Stimulated activated memory B cell treated with anti-CD40 and anti-IgM and Interleukin-4, amounts not matched to agents 10 μg/mL and 1 μg/mL and 100 μg/mL, for 72 hours (primary cell): ENCODE results near the gene HNRNPL.
"Not testable (repeated sequence)": the region's sequence is repeated elsewhere in the genome, so short reads cannot be mapped to it uniquely, and the experiment has no call there.

Experiments
- ATAC-seq: fragments of 150-1000 bp; cut with Tn5 transposase; 2 replicates; pipeline ENCODE4 v1.10.0; 2021
- H3K27ac Mint-ChIP-seq: one replicate; pipeline ENCODE4 v1.8.0; 2022; ENCODE audit warnings: mild to moderate bottlenecking, mixed read lengths
- H3K27me3 Mint-ChIP-seq: one replicate; pipeline ENCODE4 v1.8.0; 2022; ENCODE audit warnings: mixed read lengths
- H3K36me3 Mint-ChIP-seq: one replicate; pipeline ENCODE4 v1.8.0; 2022; ENCODE audit warnings: mixed read lengths
- H3K4me1 Mint-ChIP-seq: one replicate; pipeline ENCODE4 v1.8.0; 2022; ENCODE audit warnings: mixed read lengths
- H3K4me3 Mint-ChIP-seq: one replicate; pipeline ENCODE4 v1.8.0; 2022; ENCODE audit warnings: mild to moderate bottlenecking, moderate library complexity, mixed read lengths
- H3K9me3 Mint-ChIP-seq: one replicate; pipeline ENCODE4 v1.8.0; 2022; ENCODE audit warnings: mixed read lengths

HNRNPL gene

DNA sequence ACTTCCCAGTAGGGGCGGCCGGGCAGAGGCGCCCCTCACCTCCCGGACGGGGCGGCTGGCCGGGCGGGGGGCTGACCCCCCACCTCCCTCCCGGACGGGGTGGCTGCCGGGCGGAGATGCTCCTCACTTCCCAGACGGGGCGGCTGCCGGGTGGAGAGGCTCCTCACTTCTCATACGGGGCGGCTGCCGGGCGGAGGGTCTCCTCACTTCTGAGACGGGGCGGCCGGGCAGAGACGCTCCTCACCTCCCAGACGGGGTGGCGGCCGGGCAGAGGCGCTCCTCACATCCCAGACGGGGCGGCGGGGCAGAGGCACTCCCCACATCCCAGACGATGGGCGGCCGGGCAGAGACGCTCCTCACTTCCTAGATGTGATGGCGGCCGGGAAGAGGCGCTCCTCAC is 6.0 kb upstream of the HNRNPL start:
- ATAC-seq, H3K9me3 Mint-ChIP-seq, H3K27me3 Mint-ChIP-seq, H3K4me3 Mint-ChIP-seq, H3K27ac Mint-ChIP-seq, H3K36me3 Mint-ChIP-seq: not testable (repeated sequence)
- peaks cover 56% of the 10 kb centered on the region for H3K4me1 Mint-ChIP-seq

DNA sequence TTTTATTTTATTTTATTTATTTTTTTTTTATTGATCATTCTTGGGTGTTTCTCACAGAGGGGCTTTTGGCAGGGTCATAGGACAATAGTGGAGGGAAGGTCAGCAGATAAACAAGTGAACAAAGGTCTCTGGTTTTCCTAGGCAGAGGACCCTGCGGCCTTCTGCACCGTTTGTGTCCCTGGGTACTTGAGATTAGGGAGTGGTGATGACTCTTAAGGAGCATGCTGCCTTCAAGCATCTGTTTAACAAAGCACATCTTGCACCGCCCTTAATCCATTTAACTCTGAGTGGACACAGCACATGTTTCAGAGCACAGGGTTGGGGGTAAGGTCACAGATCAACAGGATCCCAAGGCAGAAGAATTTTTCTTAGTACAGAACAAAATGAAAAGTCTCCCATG is 5.2 kb upstream of the HNRNPL start:
- H3K36me3 Mint-ChIP-seq, H3K9me3 Mint-ChIP-seq, H3K4me3 Mint-ChIP-seq, ATAC-seq, H3K27me3 Mint-ChIP-seq, H3K27ac Mint-ChIP-seq: not testable (repeated sequence)
- peaks cover 51% of the 10 kb centered on the region for H3K4me1 Mint-ChIP-seq

DNA sequence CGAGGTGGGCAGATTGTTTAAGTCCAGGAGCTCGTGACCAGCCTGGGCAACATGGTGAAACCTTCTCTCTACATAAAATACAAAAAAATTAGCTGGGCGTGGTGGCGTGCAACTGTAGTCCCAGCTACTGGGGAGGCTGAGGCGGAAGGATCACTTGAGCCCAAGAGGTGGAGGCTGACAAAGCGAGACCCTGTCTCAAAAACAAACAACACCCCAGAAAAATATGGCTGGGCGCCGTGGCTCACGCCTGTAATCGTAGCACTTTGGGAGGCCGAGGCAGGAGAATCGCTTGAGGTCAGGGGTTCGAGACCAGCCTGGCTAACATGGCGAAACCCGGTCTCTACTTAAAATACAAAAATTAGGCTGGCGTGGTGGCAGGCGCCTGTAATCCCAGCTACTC is 3.4 kb upstream of the HNRNPL start:
- Mint-ChIP-seq H3K27me3 (no peaks in the 10 kb centered on the region), H3K4me3 (peak overlapping the region; percentile 92), H3K27ac (peak overlapping the region; percentile 97), H3K4me1 (peaks cover 48% of the 10 kb centered on the region), H3K36me3 (peaks cover 10% of the 10 kb centered on the region), H3K9me3 (no peaks in the 10 kb centered on the region)
- ATAC-seq: no peak

DNA sequence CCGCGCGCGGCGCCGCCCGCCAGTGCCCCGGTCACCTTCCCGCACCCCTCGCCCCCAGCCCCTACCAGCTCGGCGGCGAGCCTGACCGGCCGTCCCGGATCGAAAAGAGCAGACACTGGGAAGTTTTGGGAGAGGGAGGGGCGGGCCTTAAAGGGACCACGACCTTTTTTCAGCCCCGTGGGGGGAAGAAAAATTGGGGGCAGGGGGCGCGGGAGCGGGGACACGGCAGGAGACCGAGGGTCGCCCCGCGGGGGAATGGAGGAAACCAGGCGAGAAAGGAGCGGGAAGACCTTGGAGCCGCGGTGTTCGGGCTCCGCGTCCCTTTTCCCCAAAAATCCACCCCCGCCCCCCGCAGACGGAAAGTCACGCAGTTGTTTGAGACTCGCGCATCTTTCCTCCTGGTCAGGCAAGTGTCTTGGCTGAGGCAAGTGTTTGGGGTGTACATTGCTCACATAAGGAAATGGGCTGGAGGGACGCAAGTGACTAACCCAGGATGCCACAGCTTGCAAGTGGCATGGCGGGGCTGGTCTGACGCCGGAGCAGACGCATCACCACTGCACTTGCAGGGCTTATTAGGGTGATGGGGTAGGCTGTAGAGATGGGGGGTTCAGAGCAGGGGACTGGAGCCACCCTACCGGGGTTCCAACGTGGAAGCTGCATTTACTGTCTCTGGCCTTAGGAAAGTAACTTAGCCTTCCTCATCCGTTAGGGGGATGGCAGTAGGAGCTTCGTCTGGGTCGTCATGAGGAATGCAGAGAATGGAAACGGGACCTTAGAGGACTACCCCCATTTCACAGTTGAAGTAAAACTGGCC is 2.7 kb upstream of the HNRNPL start:
- Mint-ChIP-seq H3K9me3 (no peaks in the 10 kb centered on the region), H3K4me3 (peak overlapping the region; percentile 92), H3K36me3 (peaks cover 17% of the 10 kb centered on the region), H3K27me3 (no peaks in the 10 kb centered on the region), H3K4me1 (peaks cover 48% of the 10 kb centered on the region), H3K27ac (peak overlapping the region; percentile 97)
- ATAC-seq: no peak

DNA sequence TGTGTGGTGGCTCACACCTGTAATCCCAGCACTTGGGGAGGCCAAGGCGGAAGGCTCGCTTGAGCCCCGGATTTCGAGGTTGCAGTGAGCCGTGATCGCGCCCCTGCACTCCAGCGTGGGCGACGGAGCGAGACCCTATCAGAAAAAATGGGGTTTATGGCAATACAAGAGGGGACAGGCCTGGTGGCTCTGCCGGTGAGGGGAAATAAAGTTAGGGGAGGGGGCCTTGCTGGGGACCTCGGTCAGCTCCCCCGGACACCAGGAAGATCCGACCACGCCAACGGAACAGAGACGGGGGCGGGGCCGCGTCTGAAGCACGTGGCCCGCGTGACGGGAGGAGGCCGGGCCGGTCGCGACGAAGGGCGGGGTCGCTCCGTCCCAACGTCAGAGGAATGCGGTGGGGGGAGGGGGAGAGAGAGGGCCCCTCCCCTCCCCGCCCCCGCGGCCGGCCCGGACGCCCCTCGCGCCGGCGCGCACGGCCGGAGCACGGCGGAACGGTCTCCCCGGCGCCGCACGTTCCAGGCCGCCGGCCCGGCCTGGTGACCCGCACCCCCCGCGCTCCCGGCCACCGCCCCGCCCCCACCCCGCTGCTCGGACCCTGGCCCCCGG is 1.9 kb upstream of the HNRNPL start:
- Mint-ChIP-seq H3K4me1 (peaks cover 42% of the 10 kb centered on the region), H3K27ac (peak overlapping the region; percentile 97), H3K4me3 (peak overlapping the region; percentile 93), H3K36me3 (peaks cover 23% of the 10 kb centered on the region), H3K27me3 (no peaks in the 10 kb centered on the region), H3K9me3 (no peaks in the 10 kb centered on the region)
- peak; percentile 49 for ATAC-seq

DNA sequence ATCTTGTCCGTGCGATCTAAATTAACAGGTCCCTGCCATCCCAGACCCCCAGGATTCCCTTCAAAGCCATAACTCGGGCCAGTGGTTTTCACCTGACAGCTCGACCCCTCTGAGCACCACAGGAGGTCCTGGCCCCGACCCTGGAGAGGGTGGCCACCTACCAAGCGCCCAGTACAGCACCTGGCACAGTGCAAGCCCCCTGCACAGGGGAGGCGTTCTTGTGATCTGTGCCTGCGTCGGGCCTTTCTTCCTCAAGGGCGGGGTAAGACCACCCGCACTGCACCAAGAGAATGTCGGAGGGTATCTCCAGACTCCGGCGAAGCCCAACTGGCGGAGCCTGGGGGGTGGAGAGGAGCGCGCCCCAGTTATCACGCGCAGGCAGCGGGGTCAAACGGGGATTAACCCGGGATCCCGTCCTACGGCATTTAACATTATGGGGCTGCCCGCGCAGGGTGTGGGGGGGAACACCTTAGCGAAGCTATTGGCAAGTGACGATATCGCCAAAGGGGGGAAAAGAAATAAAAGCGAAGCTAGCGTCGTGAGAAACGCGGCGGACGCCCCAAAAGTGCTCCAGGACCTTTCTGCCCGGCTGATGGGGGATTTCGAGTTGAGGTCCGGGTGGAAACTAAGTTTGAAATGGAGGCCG is 1.3 kb upstream of the HNRNPL start:
- ATAC-seq: no peak
- no peaks in the 10 kb centered on the region for H3K27me3 Mint-ChIP-seq
- peak overlapping the region; percentile 93 for H3K4me3 Mint-ChIP-seq
- peaks cover 38% of the 10 kb centered on the region for H3K4me1 Mint-ChIP-seq
- H3K9me3 Mint-ChIP-seq: no peaks in the 10 kb centered on the region
- H3K36me3 Mint-ChIP-seq: peaks cover 27% of the 10 kb centered on the region
- peak overlapping the region; percentile 97 for H3K27ac Mint-ChIP-seq

DNA sequence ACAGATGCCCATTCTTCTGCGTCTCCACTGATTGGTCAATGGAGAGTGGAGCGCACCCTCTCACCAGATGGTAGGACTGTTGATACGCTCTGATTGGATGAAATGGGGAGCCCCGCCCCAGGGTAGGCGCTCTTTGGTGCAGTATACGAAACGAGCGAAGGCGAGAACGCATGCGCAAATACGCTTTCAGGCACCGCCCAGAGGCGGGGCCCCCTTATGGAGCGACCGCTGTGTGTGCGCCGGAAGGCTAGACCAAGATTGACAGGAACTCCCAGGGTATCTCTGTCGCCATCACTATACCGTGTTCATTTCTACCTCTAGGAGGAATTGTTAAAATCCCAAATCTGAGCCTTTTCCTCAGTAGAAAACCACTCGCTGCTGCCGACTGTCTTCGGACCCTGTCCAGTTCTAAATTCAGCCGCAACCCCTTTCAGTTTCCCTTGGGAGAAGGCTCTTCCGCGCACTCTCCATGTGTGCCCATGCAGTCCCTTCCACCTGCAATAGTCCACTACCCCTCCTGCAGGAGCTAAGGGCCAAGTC is 720 bp upstream of the HNRNPL start:
- peak overlapping the region; percentile 93 for H3K4me3 Mint-ChIP-seq
- peaks cover 33% of the 10 kb centered on the region for H3K36me3 Mint-ChIP-seq
- ATAC-seq: peak; percentile 89
- H3K27me3 Mint-ChIP-seq: no peaks in the 10 kb centered on the region
- H3K27ac Mint-ChIP-seq: peak overlapping the region; percentile 97
- H3K9me3 Mint-ChIP-seq: no peaks in the 10 kb centered on the region
- peaks cover 43% of the 10 kb centered on the region for H3K4me1 Mint-ChIP-seq

DNA sequence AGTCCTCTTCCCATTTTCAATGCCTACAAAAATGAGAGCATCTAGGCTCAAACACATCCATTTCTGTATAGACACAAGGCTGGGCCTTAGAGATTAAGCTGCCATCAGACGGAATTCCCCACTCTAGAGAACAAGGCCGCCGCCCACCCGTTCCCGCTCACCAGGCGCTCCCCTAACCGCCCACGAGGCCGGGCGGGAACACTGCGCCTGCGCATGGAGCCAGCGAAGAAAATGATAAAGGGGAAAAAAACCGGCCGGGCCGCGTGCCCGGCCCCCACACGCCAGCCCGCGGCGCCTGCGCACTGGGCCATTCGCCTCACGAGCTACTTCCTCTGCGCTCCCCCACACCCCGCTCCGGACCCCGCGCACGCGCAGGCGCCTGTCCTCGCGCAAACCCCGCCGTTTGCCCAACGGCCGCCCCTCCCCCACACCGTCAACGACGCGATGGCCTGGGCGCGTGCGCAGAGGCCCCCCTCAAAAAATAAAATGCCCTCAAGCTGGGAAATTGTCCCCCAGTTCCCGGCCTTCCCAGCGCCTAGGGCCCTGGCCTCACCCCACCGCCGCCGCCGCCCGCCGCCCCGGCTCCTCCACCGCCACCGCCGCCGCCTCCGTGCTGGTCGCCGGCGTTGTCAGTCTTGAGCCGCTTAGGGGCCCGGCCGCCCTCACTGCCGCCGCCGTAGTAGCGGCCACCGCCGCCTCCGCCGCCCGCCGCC is 483 bp downstream of the HNRNPL start:
- peaks cover 45% of the 10 kb centered on the region for H3K36me3 Mint-ChIP-seq
- H3K27me3 Mint-ChIP-seq: no peaks in the 10 kb centered on the region
- H3K27ac Mint-ChIP-seq: peak overlapping the region; percentile 97
- no peaks in the 10 kb centered on the region for H3K9me3 Mint-ChIP-seq
- peaks cover 55% of the 10 kb centered on the region for H3K4me1 Mint-ChIP-seq
- ATAC-seq: peak; percentile 46
- peak overlapping the region; percentile 93 for H3K4me3 Mint-ChIP-seq

DNA sequence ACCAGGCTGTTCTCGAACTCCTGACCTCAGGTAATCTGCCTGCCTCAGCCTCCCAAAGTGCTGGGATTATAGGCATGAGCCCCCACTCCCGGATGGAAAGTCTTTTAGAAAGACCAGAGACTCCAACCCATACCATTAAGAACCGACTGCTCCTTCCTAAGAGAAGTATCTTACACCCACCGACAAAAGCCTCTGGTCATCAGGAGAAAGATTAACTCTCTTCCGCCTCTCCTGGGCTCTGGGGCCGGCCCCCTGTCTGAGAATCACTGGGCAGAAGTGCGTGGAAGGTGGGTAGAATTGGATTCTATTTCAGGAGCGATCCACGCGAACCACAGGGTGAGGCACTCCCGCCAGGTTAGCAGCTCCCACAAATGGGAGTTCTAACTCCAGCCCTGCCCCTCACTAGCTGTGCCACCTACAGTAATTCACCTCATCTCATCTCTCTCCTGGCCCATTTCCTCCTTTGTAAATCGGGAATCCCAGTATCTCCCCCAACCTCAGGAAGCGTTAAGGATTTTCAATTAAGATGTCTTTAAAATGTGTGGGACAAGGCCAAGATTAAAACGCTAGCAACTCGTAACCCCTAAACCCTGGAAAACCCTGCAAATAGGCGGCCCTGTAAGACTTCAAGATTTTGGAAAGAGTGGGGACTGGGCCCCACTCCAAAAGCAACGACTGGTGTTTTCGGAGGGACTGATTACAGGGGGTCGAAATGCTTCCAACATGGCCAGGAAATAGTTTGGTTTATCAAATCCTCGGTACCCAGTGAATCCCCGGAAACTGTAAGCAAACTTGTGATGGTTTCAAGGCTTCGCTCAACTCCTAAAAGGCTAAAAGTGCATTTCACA is 1.3 kb downstream of the HNRNPL start:
- Mint-ChIP-seq H3K36me3 (peaks cover 53% of the 10 kb centered on the region), H3K27me3 (no peaks in the 10 kb centered on the region)
- no peak for ATAC-seq

DNA sequence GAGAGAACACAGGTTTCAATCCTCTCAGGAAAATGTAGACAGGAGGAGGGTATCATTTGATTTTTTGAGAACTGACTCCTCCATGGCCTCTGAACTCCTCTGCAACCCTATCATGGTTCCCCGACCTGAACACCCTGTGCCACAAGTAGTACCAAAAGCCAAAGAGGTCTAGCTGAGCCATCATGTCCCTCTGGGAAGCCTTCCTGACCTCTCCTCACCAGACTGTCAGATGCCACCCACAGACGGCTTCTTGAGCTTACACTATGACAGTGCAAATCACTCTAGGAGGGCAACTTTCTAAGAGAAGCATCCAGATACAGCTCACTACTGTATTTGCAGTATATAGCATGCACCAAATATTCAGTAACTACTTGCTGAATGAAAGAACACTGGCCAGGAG is 3.7 kb downstream of the HNRNPL start:
- Mint-ChIP-seq H3K36me3 (peaks cover 73% of the 10 kb centered on the region), H3K27me3 (no peaks in the 10 kb centered on the region), H3K4me3 (no peak overlapping the region), H3K27ac (no peak overlapping the region), H3K4me1 (peaks cover 68% of the 10 kb centered on the region), H3K9me3 (no peaks in the 10 kb centered on the region)
- ATAC-seq: no peak

More for the DNA sequence above, 1.3 kb downstream of the HNRNPL start:
- peaks cover 63% of the 10 kb centered on the region for H3K4me1 Mint-ChIP-seq
- H3K9me3 Mint-ChIP-seq: no peaks in the 10 kb centered on the region
- peak overlapping the region; percentile 97 for H3K27ac Mint-ChIP-seq
- peak overlapping the region; percentile 93 for H3K4me3 Mint-ChIP-seq

DNA sequence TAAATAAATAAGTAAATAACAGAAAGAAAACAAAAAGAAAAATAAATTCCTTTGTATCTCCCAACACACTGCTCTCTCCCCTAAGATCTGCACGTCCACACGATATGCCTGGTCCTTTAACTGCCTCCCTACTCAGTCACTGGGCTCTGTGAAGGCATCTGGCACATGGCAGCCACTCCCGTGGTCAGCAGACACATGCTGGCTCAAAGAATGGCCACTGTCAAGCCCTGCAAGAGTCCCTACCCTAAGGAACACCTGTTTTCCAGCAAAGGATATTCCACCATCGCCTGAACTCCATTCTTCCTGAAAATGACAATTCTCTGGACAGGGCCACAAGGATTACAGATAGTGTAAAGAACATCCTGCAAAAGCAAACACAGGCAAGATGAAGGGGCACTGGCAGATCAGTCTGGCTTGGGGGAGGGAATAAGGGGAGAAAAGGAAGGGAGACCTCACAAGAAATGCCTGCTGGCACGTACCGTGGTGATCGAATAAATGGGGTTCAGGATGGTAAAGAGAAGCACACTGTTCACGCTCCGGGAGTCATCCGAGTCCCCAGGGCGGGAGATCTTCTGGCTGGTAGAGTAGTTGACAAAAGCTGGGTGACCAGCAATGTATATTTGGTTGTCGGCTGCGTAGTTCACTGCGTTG is 4.3 kb downstream of the HNRNPL start:
- ATAC-seq: no peak
- no peak overlapping the region for H3K27ac Mint-ChIP-seq
- no peak overlapping the region for H3K4me3 Mint-ChIP-seq
- no peaks in the 10 kb centered on the region for H3K27me3 Mint-ChIP-seq
- peaks cover 69% of the 10 kb centered on the region for H3K4me1 Mint-ChIP-seq
- H3K9me3 Mint-ChIP-seq: no peaks in the 10 kb centered on the region
- H3K36me3 Mint-ChIP-seq: peaks cover 79% of the 10 kb centered on the region

DNA sequence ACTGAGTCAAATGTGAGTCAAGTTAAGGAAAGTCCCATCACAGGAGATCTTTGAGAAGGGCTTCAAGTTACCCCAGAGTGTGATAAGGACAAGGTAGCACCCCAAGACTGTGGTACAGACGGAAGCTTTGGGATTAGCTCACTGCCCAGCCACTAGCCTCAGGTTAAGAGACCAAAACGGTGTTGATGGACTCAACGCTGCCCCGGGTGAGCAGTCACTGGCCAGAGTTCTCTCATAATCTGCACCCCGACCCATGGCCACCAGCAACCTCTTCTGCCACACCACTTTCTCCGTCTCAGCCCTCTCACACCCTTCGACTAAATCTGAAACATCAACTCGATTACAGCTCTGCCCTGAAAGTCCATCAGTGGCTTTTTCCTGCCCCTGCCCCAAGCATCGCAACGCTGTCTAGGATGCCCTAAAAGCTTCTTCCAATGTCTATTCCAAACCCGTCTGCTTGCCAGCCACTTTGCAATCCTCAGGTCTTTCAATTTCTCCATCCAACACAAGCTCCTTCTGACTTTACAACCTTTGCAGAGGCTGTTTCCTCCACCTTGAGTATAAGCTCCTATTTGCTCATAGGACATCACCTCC is 5.6 kb downstream of the HNRNPL start:
- ATAC-seq: no peak
- peak overlapping the region; percentile 68 for H3K27ac Mint-ChIP-seq
- no peaks in the 10 kb centered on the region for H3K9me3 Mint-ChIP-seq
- H3K4me3 Mint-ChIP-seq: peak overlapping the region; percentile 25
- H3K27me3 Mint-ChIP-seq: no peaks in the 10 kb centered on the region
- H3K4me1 Mint-ChIP-seq: peaks cover 78% of the 10 kb centered on the region
- H3K36me3 Mint-ChIP-seq: peaks cover 92% of the 10 kb centered on the region

DNA sequence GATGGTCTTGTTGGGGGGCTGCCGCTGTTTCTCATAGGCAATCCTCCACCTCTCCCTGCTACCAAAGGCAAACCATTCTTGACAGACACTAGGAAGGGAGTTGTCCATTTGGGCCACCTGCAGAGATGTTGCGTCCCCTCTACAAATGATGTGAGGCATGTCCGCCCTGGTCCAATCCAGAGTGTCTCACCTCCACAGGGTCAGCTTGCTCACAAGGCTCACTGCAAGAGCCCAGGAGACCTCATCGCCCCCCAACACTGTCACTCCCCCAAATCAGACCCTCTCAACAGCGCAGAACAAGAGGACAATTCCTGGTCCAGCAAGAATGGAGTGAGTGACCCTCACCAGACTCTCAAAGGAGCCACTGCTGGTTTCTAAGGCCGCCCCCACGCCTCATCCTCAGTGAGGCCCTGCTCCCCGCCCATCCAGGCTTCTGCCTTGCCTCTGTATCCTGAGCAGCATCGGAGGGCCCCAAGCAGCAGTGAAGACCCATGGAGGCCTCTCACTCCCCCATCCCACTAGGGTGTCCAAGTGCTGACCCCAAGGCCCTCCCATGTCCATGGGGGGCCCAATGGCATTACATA is 6.5 kb downstream of the HNRNPL start:
- no peak for ATAC-seq
- Mint-ChIP-seq H3K4me3 (peak overlapping the region; percentile 26), H3K27me3 (no peaks in the 10 kb centered on the region), H3K27ac (peak overlapping the region; percentile 68), H3K9me3 (no peaks in the 10 kb centered on the region), H3K4me1 (peaks cover 78% of the 10 kb centered on the region), H3K36me3 (peaks cover 92% of the 10 kb centered on the region)
